A549 (cell line): Measurements from ENCODE around the gene SLX9. TPM values are rescaled to one million over a fixed set of nuclear protein-coding genes. Genes with fewer than 3 reads are reported as not detected.

Source experiments
- ATAC-seq, 2 experiments: fragments of 200-7000 bp in 1 of 2; fragments of >200 bp in 1 of 2; cut with Nextera tagmentation in 1 of 2; cut with Tn5 transposase in 1 of 2; 3 replicates each; pipeline versions ENCODE4 v1.8.0 to v1.9.1; 2018 to 2020; ENCODE audit warnings: mild to moderate bottlenecking in 1 of 2, moderate library complexity in 1 of 2
- CTCF ChIA-PET: fragments of 300-600 bp; sonication (Branson Sonifier 250); formaldehyde crosslinking; extraction: SDS; loops from one replicate; lab custom pipeline; 2021; ENCODE audit warnings: antibody characterized with exemption, inconsistent platforms; lab: Yijun Ruan, JAX
- POLR2A ChIA-PET: fragments of 350-600 bp; formaldehyde crosslinking; extraction: SDS; loops from one replicate; lab custom pipeline; 2021; ENCODE audit warnings: antibody characterized with exemption, inconsistent platforms; lab: Yijun Ruan, JAX
- DNase-seq, 2 experiments: peaks; one replicate each; pipeline versions ENCODE4 v3.0.0 to v3.0.0-alpha.2; 2011 to 2016; ENCODE audit warnings: low read depth in 1 of 2, low spot score in 1 of 2
- FAIRE-seq: peaks from 2 replicates; lab custom pipeline; 2011; peaks lifted over from hg19 to GRCh38; lab: Jason Lieb, UNC
- H3K27ac ChIP-seq, 2 experiments: fragments of >200 bp; sonication (Bioruptor Twin); formaldehyde crosslinking; 3 replicates each; pipeline ENCODE4 v1.5.1; 2016 to 2017
- H3K4me1 ChIP-seq: fragments of >200 bp; sonication (Bioruptor Twin); formaldehyde crosslinking; 3 replicates; pipeline ENCODE4 v1.6.1; 2016
- H3K4me2 ChIP-seq: fragments of >200 bp; sonication (Bioruptor Twin); formaldehyde crosslinking; 3 replicates; pipeline ENCODE4 v1.6.1; 2016
- H3K4me3 ChIP-seq: fragments of >200 bp; sonication (Bioruptor Twin); formaldehyde crosslinking; 3 replicates; pipeline ENCODE4 v1.5.1; 2016
- H3K9me3 ChIP-seq: fragments of >200 bp; sonication (Bioruptor Twin); formaldehyde crosslinking; 3 replicates; pipeline ENCODE4 v1.6.1; 2016
- BHLHE40 ChIP-seq: IDR thresholded peaks from 2 replicates; pipeline ENCODE4 v1.6.1; 2012; ENCODE audit warnings: low read depth, low read length, inconsistent platforms
- CBX2 ChIP-seq: fragments of 200-600 bp; sonication (generic); IDR thresholded peaks from 2 replicates; pipeline ENCODE4 v1.6.1; 2016; ENCODE audit warnings: low read depth, mild to moderate bottlenecking, borderline replicate concordance
- CBX8 ChIP-seq: fragments of 200-600 bp; sonication (generic); IDR thresholded peaks from 2 replicates; pipeline ENCODE4 v1.6.1; 2016
- CEBPB ChIP-seq, 2 experiments: fragments of >200 bp in 1 of 2; sonication (Bioruptor Twin) in 1 of 2; formaldehyde crosslinking in 1 of 2; IDR thresholded peaks; 2 replicates each; pipeline ENCODE4 v1.6.1; 2012 to 2016
- CHD2 ChIP-seq: fragments of 150-350 bp; IDR thresholded peaks from 2 replicates; pipeline ENCODE4 v1.6.1; 2014; ENCODE audit warnings: low read length; ENCODE audit not compliant: partially characterized antibody
- E2F6 ChIP-seq: IDR thresholded peaks from 2 replicates; pipeline ENCODE4 v1.6.1; 2012; ENCODE audit warnings: low read depth, borderline replicate concordance
- EP300 ChIP-seq, 2 experiments: fragments of >200 bp; sonication (Bioruptor Twin); formaldehyde crosslinking; IDR thresholded peaks; 2 replicates in 1 of 2; 3 replicates in 1 of 2; pipeline ENCODE4 v1.6.1; 2016 to 2017
- FOXS1 ChIP-seq: fragments of 250-450 bp; sonication (Bioruptor Pico); IDR thresholded peaks from 2 replicates; pipeline ENCODE4 v1.5.0; 2020; ENCODE audit warnings: mild to moderate bottlenecking, moderate library complexity
- GATA3 ChIP-seq: IDR thresholded peaks from 2 replicates; pipeline ENCODE4 v1.6.1; 2012; ENCODE audit warnings: borderline replicate concordance
- HMGXB4 ChIP-seq: fragments of 250-450 bp; sonication (Bioruptor Pico); IDR thresholded peaks from 2 replicates; pipeline ENCODE4 v1.5.0; 2021; ENCODE audit warnings: mild to moderate bottlenecking, moderate library complexity, borderline replicate concordance
- HOXB5 ChIP-seq: fragments of 250-450 bp; sonication (Bioruptor Pico); IDR thresholded peaks from 2 replicates; pipeline ENCODE4 v1.5.0; 2020; ENCODE audit warnings: mild to moderate bottlenecking, moderate library complexity
- MAX ChIP-seq: IDR thresholded peaks from 2 replicates; pipeline ENCODE4 v1.6.1; 2012
- MAZ ChIP-seq: fragments of 150-350 bp; IDR thresholded peaks from 2 replicates; pipeline ENCODE4 v1.6.1; 2014; ENCODE audit warnings: antibody characterized with exemption, low read depth, low read length, borderline replicate concordance
- PBX3 ChIP-seq: IDR thresholded peaks from 2 replicates; pipeline ENCODE4 v1.6.1; 2012
- PHF8 ChIP-seq: fragments of 200-600 bp; sonication (generic); IDR thresholded peaks from 2 replicates; pipeline ENCODE4 v1.6.1; 2016; ENCODE audit warnings: low read depth, mild to moderate bottlenecking, antibody characterized with exemption, moderate library complexity, borderline replicate concordance
- RCOR1 ChIP-seq: fragments of 150-350 bp; IDR thresholded peaks from 2 replicates; pipeline ENCODE4 v1.6.1; 2014; ENCODE audit warnings: antibody characterized with exemption, low read length, low read depth
- REST ChIP-seq: fragments of 200-600 bp; sonication (generic); IDR thresholded peaks from 2 replicates; pipeline ENCODE4 v1.6.1; 2016; ENCODE audit warnings: antibody characterized with exemption, mild to moderate bottlenecking, moderate library complexity
- SMC3 ChIP-seq: fragments of >200 bp; sonication (Bioruptor Twin); formaldehyde crosslinking; IDR thresholded peaks from 3 replicates; pipeline ENCODE4 v1.6.1; 2018; ENCODE audit warnings: inconsistent platforms
- TFCP2L1 ChIP-seq: fragments of 250-450 bp; sonication (Bioruptor Pico); IDR thresholded peaks from 2 replicates; pipeline ENCODE4 v1.5.0; 2021; ENCODE audit warnings: mild to moderate bottlenecking
- TP53 ChIP-seq: fragments of 250-450 bp; sonication (Bioruptor Pico); IDR thresholded peaks from 2 replicates; pipeline ENCODE4 v1.5.0; 2021; ENCODE audit warnings: mild to moderate bottlenecking, moderate library complexity
- ZNF302 ChIP-seq: fragments of 250-450 bp; sonication (Bioruptor Pico); IDR thresholded peaks from 2 replicates; pipeline ENCODE4 v1.9.0; 2021; ENCODE audit warnings: inconsistent platforms, mild to moderate bottlenecking, moderate library complexity
- WGBS: methylation state at CpG from one replicate; pipeline ENCODE4 v1.1.6; 2017; ENCODE audit errors: missing lambda C conversion rate; 5-methylcytosine and 5-hydroxymethylcytosine counted together
- polyA plus RNA-seq, 4 experiments: library from polyadenylated mRNA; depleted of rRNA in 3 of 4; stranded (reverse); fragments of >200 nt; fragmentation: RNase III in 1 of 4; extraction: RNeasy Plus Mini Kit Qiagen cat#74134 plus additional on column Dnase treatment in 1 of 4; gene quantifications; 2 replicates in 3 of 4; 3 replicates in 1 of 4; pipeline ENCODE4 v1.2.3, GENCODE V29; 2011 to 2017

Gene SLX9
- polyA plus RNA-seq, 2 of the 4 experiments (the other 2 are of a cell fraction) = 26.9 to 40.6 TPM

- CTCF ChIA-PET = interaction anchor here (1.1 to 2.6 kb wide), 3 partner anchors 42 to 146 kb away, joined by 3 to 9 read pairs (median 3); no protein-coding TSS in a partner anchor
- TF ChIP-seq TP53 (CRISPR knock-in tag) (no peak), CEBPB (IDR thresholded peaks at IDR 0.05) (no peak), TFCP2L1 (no peak), CHD2 (no peak), ZNF302 (CRISPR knock-in tag) (no peak), REST (no peak), EP300 (IDR thresholded peaks at IDR 0.05) (no peak), CBX2 (no peak), MAX (no peak), FOXS1 (CRISPR knock-in tag) (no peak), MAZ (no peak), GATA3 (no peak), SMC3 (no peak)
- Histone ChIP-seq H3K4me3 (no peak overlapping the region), H3K9me3 (no peaks in the 10 kb centered on the region), H3K27ac (no peak overlapping the region), H3K4me2 (no peak overlapping the region), H3K4me1 (no peaks in the 10 kb centered on the region)
- 76% methylated on average over 12 of the region's 38 CpGs for WGBS
- ATAC-seq (no peak), FAIRE-seq (no peak), DNase-seq (no peak)
- POLR2A ChIA-PET = interaction anchor here (0.7 kb wide), 1 partner anchor 116 kb away, joined by 3 read pairs; no protein-coding TSS in a partner anchor
These were observed 52.0 kb downstream of the SLX9 start for GRCh38 chr21:44991538-44992483.

GRCh38 chr21:44992608-44993031 lies 52.8 kb downstream of the SLX9 start:
- no peak overlapping the region for H3K4me3 ChIP-seq
- no peak for DNase-seq
- H3K4me2 ChIP-seq = no peak overlapping the region
- ChIA-PET POLR2A (no interaction called here), CTCF (interaction anchor here (1.1 to 2.6 kb wide), 2 partner anchors 43 to 136 kb away, joined by 3 to 9 read pairs; no protein-coding TSS in a partner anchor)
- no peak for ATAC-seq
- no CpG with 5 or more reads among the region's 13 CpGs for WGBS
- H3K27ac ChIP-seq = no peak overlapping the region
- no peaks in the 10 kb centered on the region for H3K9me3 ChIP-seq
- no peak for FAIRE-seq
- no peaks in the 10 kb centered on the region for H3K4me1 ChIP-seq
- TF ChIP-seq RCOR1 (no peak), CEBPB (IDR thresholded peaks at IDR 0.05) (no peak), CHD2 (no peak), HOXB5 (CRISPR knock-in tag) (no peak), E2F6 (no peak), HMGXB4 (CRISPR knock-in tag) (no peak), CBX8 (no peak), BHLHE40 (no peak), PHF8 (no peak), PBX3 (no peak), TP53 (CRISPR knock-in tag) (no peak)
